WI38 (cell line): Measurements from ENCODE around the gene HSPA1L.
A peak's percentile ranks its signal among the peaks of the same experiment; 100 is the strongest.

Experiments used
- H3K4me3 ChIP-seq: 2 replicates; pipeline ENCODE4 v1.5.1; 2011; ENCODE audit warnings: low read depth, mild to moderate bottlenecking, control low read depth, low read length
- TF ChIP-seq, protein P1 (sequence below): IDR thresholded peaks from 2 replicates; pipeline ENCODE4 v1.5.1; 2012; ENCODE audit warnings: low read depth, mild to moderate bottlenecking, control low read depth, low read length

Gene HSPA1L

DNA sequence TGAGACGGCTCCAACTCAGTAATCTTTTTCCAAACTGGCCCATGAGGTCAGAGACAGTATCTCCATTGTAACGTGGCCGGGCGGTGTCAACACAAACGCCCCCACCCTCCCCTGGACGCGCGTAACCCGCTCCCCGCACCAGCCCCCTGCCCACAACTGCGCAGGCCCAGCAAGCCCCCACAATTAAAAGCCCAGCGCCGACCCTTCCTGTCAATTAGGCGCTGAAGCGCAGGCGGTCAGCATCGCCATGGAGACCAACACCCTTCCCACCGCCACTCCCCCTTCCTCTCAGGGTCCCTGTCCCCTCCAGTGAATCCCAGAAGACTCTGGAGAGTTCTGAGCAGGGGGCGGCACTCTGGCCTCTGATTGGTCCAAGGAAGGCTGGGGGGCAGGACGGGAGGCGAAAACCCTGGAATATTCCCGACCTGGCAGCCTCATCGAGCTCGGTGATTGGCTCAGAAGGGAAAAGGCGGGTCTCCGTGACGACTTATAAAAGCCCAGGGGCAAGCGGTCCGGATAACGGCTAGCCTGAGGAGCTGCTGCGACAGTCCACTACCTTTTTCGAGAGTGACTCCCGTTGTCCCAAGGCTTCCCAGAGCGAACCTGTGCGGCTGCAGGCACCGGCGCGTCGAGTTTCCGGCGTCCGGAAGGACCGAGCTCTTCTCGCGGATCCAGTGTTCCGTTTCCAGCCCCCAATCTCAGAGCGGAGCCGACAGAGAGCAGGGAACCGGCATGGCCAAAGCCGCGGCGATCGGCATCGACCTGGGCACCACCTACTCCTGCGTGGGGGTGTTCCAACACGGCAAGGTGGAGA is at the start of gene HSPA1L, which contains the start of gene HSPA1A:
Gene HSPA1L (minus strand): TSS at position 259 of the 814 bp plus-strand sequence. CDS start 3,311 bp downstream, outside the sequence.
Gene HSPA1A (plus strand): TSS at position 519 of the 814 bp plus-strand sequence. CDS start 214 bp downstream, at position 733.
- H3K4me3 ChIP-seq: peak within 1 kb of the TSS; percentile 72
- TF ChIP-seq, protein P1, sequence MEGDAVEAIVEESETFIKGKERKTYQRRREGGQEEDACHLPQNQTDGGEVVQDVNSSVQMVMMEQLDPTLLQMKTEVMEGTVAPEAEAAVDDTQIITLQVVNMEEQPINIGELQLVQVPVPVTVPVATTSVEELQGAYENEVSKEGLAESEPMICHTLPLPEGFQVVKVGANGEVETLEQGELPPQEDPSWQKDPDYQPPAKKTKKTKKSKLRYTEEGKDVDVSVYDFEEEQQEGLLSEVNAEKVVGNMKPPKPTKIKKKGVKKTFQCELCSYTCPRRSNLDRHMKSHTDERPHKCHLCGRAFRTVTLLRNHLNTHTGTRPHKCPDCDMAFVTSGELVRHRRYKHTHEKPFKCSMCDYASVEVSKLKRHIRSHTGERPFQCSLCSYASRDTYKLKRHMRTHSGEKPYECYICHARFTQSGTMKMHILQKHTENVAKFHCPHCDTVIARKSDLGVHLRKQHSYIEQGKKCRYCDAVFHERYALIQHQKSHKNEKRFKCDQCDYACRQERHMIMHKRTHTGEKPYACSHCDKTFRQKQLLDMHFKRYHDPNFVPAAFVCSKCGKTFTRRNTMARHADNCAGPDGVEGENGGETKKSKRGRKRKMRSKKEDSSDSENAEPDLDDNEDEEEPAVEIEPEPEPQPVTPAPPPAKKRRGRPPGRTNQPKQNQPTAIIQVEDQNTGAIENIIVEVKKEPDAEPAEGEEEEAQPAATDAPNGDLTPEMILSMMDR: no peak

DNA sequence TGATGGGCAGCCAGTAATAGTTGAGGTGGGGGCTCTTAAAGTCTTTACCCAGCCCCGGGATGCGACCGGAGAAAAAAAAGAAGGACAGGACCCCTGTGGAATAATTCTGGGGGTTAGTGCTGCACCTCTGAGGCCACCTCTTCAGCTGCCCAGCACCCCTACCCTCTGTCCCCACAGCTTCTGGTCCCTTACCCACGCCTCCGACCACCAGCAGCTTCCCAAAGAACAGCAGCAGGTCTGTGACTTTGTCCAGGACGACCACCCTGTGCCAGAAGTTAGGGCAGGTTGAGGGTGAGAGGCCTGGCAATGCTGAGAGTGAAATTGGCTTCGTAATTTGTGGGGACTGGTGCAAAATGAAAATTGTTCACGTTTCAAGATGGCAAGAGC is 49.7 kb upstream of the HSPA1L start:
- TF ChIP-seq, protein P1: no peak
- H3K4me3 ChIP-seq: no peak overlapping the region

DNA sequence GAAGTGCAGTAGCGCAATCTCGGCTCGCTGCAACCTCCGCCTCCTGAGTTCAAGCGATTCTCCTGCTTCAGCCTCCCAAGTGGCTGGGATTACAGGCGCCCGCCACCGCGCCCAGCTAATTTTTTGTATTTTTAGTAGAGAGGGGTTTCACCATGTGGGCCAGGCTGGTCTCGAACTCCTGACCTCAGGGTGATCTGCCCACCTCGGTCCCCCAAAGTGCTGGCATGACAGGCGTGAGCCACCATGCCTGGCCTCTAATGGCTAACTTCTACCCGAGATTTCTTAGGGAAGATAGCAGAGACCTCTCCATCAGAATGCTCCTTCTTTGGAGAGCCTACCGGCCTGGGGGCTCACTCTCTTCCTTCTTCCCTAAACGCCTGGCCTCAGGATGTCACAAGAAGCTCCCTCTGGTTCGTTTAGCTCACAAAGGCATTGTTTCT is 49.1 kb upstream of the HSPA1L start:
- H3K4me3 ChIP-seq: peak overlapping the region; percentile 63

DNA sequence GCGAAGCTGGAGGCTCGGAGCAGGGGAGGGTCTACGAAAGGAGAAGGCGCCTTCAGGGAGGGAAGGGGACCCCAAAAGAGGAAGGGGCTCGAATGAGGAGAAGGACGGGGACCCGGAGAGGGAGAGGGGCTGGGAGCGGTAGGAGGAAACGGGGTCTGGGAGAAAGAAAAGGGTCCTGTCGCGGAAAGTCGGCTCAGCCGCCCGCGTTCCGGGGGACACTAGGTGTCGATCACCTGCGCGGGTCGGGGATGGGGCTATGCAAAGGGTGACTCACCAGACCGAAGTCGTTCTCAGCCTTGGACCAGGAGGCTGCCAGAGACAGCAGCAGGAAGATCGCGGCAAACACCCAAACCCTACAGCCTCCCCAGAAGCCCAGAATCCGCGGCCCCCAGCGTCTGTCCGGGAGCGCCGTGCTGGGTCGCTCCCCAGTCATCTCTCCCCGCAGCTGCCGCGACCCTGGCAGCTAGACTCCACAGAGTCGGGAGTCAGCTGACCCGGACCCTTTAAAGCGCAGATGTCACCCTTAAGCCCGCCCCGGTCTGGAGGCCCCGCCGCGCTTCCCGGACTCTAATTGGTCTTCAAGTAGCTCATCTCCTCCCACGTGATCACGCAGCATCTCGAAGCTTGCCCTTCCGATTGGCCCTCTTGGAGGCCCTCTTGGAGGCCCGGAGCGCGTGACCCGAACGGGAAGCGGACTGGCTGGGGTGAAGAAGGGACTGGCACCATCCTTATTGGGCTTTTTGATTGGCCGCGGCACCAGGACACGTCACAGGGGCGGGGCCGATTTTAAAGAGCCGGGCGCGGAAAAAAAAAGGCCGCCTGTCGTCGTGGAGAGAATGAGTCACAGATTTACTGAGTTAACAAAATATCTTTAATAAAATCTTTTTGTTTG is 47.5 kb upstream of the HSPA1L start, which contains the start of gene NEU1:
Gene NEU1 (minus strand): TSS at position 478 of the 892 bp plus-strand sequence. CDS start 45 bp downstream, at position 433.
- TF ChIP-seq, protein P1: no peak
- peak within 1 kb of the TSS; percentile 73 for H3K4me3 ChIP-seq

DNA sequence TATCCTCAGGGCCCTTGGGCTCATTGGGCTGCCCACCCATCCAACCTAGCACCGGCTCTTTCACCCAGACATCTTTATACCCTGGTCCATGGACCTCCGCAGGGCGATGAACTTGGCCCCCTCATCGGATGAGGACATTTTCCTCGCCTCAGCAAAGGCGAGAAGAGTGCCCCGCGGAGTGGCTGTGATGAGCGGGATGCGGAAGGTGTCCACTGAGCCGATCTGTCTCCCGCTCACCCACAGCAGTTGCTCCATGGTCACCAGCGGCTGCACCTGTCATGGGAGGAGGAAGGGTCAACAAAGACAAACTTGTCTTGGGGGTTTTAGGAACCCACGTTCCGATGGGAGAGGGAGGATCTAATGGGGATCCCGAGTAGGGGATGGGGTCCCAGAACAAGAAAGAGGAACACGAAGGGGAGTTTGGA is 46.8 kb upstream of the HSPA1L start:
- TF ChIP-seq, protein P1: no peak
- H3K4me3 ChIP-seq: peak overlapping the region; percentile 73

DNA sequence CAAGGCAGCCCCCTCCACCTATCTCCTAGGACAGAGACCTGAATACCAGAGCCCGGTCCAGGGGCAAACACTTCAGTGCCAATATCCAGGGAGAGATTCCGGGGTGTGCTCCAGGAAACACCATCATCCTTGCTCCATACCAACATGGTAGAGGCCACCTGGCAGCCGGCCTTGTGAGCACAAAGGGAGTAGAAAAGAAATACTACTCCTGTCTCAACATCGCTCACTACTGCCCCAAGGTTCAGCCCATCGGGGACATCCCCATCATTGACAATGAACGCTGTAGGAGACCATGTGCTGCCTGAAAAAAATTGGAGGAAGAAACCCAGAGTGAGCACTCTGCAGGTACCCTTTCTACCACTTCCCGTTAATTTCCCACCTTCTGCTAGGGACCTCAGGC is 46.1 kb upstream of the HSPA1L start:
- H3K4me3 ChIP-seq: no peak overlapping the region
- TF ChIP-seq, protein P1: no peak

DNA sequence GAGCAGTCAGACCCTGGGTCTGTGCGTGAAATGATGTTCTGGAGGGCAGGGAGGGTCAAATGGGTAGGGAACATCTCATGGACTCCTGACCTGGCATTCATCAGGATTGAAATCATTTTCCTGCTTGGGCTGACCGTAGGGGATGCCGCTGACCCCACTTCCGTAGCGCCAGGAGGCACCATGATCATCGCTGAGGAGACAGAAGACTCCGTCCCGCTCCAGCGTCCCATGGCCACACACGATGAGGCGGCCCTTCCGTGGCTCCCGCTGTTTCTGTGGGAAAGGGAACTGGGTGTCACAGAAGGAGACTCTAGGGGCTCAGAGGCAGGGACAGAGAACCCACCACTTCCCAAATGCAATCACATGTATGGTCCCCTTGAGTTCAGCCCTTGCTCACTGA is 45.3 kb upstream of the HSPA1L start:
- TF ChIP-seq, protein P1: no peak
- no peak overlapping the region for H3K4me3 ChIP-seq
